Retinal pigment epithelial cell (primary cell): ENCODE results near the gene XPNPEP1.

ENCODE experiments used
- DNase-seq: peaks from one replicate; pipeline ENCODE4 v3.0.0-alpha.2; 2010; ENCODE audit warnings: low read depth
- H3K4me3 ChIP-seq: 2 replicates; pipeline ENCODE4 v1.5.1; 2011; ENCODE audit warnings: mild to moderate bottlenecking, low read length, control low read depth, moderate library complexity
- CTCF ChIP-seq: conservative IDR thresholded peaks from 2 replicates; pipeline ENCODE4 v1.5.1; 2011; ENCODE audit warnings: low read depth, low read length, control low read depth, inconsistent platforms

The XPNPEP1 gene

GRCh38 chr10:109966961-109967738 is 43.8 kb upstream of the XPNPEP1 start:
- H3K4me3 ChIP-seq = no peak overlapping the region
- TF ChIP-seq CTCF = no peak
- DNase-seq = peak; percentile 64

- no peak overlapping the region for H3K4me3 ChIP-seq
- no peak for TF ChIP-seq CTCF
- DNase-seq = no peak
Observed at GRCh38 chr10:109964318-109964717, 41.0 kb upstream of the XPNPEP1 start.

- H3K4me3 ChIP-seq = no peak overlapping the region
- DNase-seq = no peak
- TF ChIP-seq CTCF = no peak
Observed at GRCh38 chr10:109963439-109963838, 40.1 kb upstream of the XPNPEP1 start.

- TF ChIP-seq CTCF = no peak
- no peak overlapping the region for H3K4me3 ChIP-seq
- no peak for DNase-seq
Observed at GRCh38 chr10:109962247-109962646, 38.9 kb upstream of the XPNPEP1 start.

GRCh38 chr10:109961174-109962001 is 38.1 kb upstream of the XPNPEP1 start:
- no peak overlapping the region for H3K4me3 ChIP-seq
- DNase-seq = no peak
- no peak for TF ChIP-seq CTCF

- no peak for TF ChIP-seq CTCF
- no peak overlapping the region for H3K4me3 ChIP-seq
- no peak for DNase-seq
Observed at GRCh38 chr10:109960682-109961081, 37.4 kb upstream of the XPNPEP1 start.
